Measurements from ENCODE around the gene KLHL22.

DNA sequence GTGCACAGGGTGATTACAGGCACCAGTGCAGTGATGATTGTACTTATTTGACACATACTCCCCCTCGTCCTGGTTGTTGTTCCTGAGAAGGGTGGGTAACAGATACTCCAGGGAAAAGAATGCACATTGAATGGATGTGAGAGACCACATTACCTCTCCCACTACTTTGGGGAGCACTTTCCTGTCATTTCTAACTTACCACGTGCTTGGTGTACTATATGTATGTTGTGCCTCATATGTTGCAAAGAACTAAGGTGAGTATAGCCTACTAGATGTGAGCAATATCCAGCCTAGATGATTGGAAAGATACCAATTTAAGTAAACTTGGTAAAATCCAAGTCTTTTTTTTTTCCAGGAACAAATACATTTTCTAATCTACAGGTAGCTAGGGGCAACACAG lies 43.7 kb downstream of the KLHL22 start:
- TF ChIP-seq, protein P1, sequence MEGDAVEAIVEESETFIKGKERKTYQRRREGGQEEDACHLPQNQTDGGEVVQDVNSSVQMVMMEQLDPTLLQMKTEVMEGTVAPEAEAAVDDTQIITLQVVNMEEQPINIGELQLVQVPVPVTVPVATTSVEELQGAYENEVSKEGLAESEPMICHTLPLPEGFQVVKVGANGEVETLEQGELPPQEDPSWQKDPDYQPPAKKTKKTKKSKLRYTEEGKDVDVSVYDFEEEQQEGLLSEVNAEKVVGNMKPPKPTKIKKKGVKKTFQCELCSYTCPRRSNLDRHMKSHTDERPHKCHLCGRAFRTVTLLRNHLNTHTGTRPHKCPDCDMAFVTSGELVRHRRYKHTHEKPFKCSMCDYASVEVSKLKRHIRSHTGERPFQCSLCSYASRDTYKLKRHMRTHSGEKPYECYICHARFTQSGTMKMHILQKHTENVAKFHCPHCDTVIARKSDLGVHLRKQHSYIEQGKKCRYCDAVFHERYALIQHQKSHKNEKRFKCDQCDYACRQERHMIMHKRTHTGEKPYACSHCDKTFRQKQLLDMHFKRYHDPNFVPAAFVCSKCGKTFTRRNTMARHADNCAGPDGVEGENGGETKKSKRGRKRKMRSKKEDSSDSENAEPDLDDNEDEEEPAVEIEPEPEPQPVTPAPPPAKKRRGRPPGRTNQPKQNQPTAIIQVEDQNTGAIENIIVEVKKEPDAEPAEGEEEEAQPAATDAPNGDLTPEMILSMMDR (IDR thresholded peaks at IDR 0.05; ENCODE audit: low read depth, low read length) = no peak
- TF ChIP-seq EZH2phosphoT487 (IDR thresholded peaks at IDR 0.05; ENCODE audit: low read depth) = no peak
